ENCODE data around the gene NPR3. TPM values are rescaled to one million over a fixed set of nuclear protein-coding genes. Genes with fewer than 3 reads are reported as not detected.

Gene NPR3
- total RNA-seq, 4 donors from 2014 or later, result 7.9 to 31.3 (median 13.0) TPM

- Histone ChIP-seq H3K4me3 (no peak overlapping the region), H3K4me1 (peaks cover 0 to 20% (median 0%) of the 10 kb centered on the region in 3 donors), H3K36me3 (no peaks in the 10 kb centered on the region), H3K9me3 (peaks cover 0 to 13% (median 9%) of the 10 kb centered on the region in 3 donors), H3K27ac (no peak overlapping the region), H3K27me3 (no peaks in the 10 kb centered on the region)
- TF ChIP-seq POLR2A (IDR thresholded peaks at IDR 0.05) (no peak), CTCF (IDR thresholded peaks at IDR 0.05) (no peak)
- intact Hi-C loops (cut with DNase I), result no loop called here
- no peak for DNase-seq
- WGBS, 2 donors, result 28 to 38% methylated on average over 2 of the region's 2 CpGs
These were observed 24.2 kb upstream of the NPR3 start for GRCh38 chr5:32686799-32687498.

- no peak for TF ChIP-seq POLR2A (IDR thresholded peaks at IDR 0.05)
- TF ChIP-seq CTCF (IDR thresholded peaks at IDR 0.05), result no peak
- intact Hi-C loops (cut with DNase I), result no loop called here
- Histone ChIP-seq H3K4me1 (peaks cover 0 to 18% (median 0%) of the 10 kb centered on the region in 3 donors), H3K9me3 (peaks cover 0 to 13% (median 9%) of the 10 kb centered on the region in 3 donors), H3K36me3 (no peaks in the 10 kb centered on the region), H3K27ac (no peak overlapping the region), H3K4me3 (no peak overlapping the region), H3K27me3 (no peaks in the 10 kb centered on the region)
- no peak for DNase-seq
These were observed 23.7 kb upstream of the NPR3 start for GRCh38 chr5:32687499-32687831.

- WGBS, 2 donors, result 47 to 88% methylated on average over 2 of the region's 2 CpGs
- TF ChIP-seq CTCF (IDR thresholded peaks at IDR 0.05), result peak in 2 of 6 experiments; percentile 4 to 30
- no peak for TF ChIP-seq POLR2A (IDR thresholded peaks at IDR 0.05)
- no peak overlapping the region for H3K4me3 ChIP-seq
- H3K27ac ChIP-seq, result no peak overlapping the region
- H3K4me1 ChIP-seq, result peaks cover 0 to 6% (median 0%) of the 10 kb centered on the region in 3 donors
- no peaks in the 10 kb centered on the region for H3K36me3 ChIP-seq
- DNase-seq, result no peak
- peaks cover 0 to 3% (median 0%) of the 10 kb centered on the region in 4 donors for H3K27me3 ChIP-seq
- intact Hi-C loops (cut with DNase I), result no loop called here
- no peaks in the 10 kb centered on the region for H3K9me3 ChIP-seq
These were observed 21.0 kb upstream of the NPR3 start for GRCh38 chr5:32690153-32690552.

- no peak overlapping the region for H3K4me3 ChIP-seq
These were observed 20.5 kb upstream of the NPR3 start for GRCh38 chr5:32690666-32691065.

More at GRCh38 chr5:32690666-32691065, 20.5 kb upstream of the NPR3 start:
- H3K4me1 ChIP-seq, result peaks cover 0 to 6% (median 0%) of the 10 kb centered on the region in 3 donors
- DNase-seq, result no peak
- WGBS, 2 donors, result 64 to 100% methylated on average over 2 to 3 of the region's 3 CpGs
- TF ChIP-seq POLR2A (IDR thresholded peaks at IDR 0.05) (no peak), CTCF (IDR thresholded peaks at IDR 0.05) (no peak)
- intact Hi-C loops (cut with DNase I), result no loop called here
- H3K27ac ChIP-seq, result no peak overlapping the region
- no peaks in the 10 kb centered on the region for H3K9me3 ChIP-seq
- H3K36me3 ChIP-seq, result no peaks in the 10 kb centered on the region
- peaks cover 0 to 3% (median 0%) of the 10 kb centered on the region in 4 donors for H3K27me3 ChIP-seq
